ENCODE measurements around the gene PARP6. TPM values are rescaled to one million over a fixed set of nuclear protein-coding genes. Genes with fewer than 3 reads are reported as not detected.

PARP6 gene
- total and polyA plus RNA-seq, 4 donors: 4.3 to 15.3 (median 9.3) TPM

DNA sequence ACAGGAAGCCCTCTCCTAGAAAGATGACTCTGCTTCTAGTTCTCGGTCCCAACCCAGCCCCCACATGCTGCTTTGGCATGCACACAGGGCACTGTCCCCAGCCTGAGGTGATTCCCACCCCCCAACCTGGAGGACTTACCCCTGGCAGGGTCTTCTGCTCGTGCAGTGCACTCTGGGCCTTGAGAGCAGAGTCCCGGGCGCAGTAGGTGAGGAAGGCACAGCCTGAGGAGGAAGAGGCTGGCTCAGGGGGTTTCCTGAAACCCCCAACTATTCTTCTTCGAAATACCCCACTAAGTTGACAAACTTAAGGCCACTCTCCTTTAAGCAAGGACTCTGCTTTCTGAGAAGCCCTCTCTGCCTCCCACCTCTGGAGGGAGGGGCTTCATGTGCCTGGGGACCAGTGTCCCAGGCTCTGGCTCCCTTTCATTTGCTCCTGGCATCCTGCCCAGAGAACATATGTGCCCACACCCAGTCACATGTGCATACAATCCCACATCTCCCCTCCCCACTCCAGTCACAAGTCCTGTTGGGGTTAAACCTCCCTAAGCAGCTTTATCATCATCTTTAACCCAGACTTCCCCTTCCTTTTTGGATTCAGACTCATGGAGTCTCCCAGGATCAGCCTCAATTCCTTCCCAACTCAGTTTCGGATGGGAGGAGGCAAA is 43.5 kb upstream of the PARP6 start:
- WGBS: 73% methylated on average over 6 of the region's 6 CpGs
- H3K9me3 ChIP-seq (ENCODE audit: control insufficient read depth in 4 of 4, low read length in 3 of 4): no peaks in the 10 kb centered on the region
- no peaks in the 10 kb centered on the region for H3K27me3 ChIP-seq (ENCODE audit: control insufficient read depth in 4 of 4, insufficient read depth in 4 of 4, low read length in 3 of 4)
- DNase-seq (ENCODE audit: low spot score): no peak
- H3K36me3 ChIP-seq (ENCODE audit: control insufficient read depth in 4 of 4, insufficient read depth in 3 of 4, low read depth in 1 of 4, low read length in 3 of 4): no peaks in the 10 kb centered on the region
- H3K9ac ChIP-seq (ENCODE audit: low read depth in 1 of 2, low read length in 2 of 2): no peak overlapping the region
- H3K4me1 ChIP-seq (ENCODE audit: control insufficient read depth in 4 of 4, insufficient read depth in 4 of 4, low read length in 3 of 4): peaks cover 5 to 12% (median 9%) of the 10 kb centered on the region in 4 donors
- TF ChIP-seq RAD21 (IDR thresholded peaks at IDR 0.05): no peak
- no peak for TF ChIP-seq FOXA2 (IDR thresholded peaks at IDR 0.05)
- TF ChIP-seq, protein P1, sequence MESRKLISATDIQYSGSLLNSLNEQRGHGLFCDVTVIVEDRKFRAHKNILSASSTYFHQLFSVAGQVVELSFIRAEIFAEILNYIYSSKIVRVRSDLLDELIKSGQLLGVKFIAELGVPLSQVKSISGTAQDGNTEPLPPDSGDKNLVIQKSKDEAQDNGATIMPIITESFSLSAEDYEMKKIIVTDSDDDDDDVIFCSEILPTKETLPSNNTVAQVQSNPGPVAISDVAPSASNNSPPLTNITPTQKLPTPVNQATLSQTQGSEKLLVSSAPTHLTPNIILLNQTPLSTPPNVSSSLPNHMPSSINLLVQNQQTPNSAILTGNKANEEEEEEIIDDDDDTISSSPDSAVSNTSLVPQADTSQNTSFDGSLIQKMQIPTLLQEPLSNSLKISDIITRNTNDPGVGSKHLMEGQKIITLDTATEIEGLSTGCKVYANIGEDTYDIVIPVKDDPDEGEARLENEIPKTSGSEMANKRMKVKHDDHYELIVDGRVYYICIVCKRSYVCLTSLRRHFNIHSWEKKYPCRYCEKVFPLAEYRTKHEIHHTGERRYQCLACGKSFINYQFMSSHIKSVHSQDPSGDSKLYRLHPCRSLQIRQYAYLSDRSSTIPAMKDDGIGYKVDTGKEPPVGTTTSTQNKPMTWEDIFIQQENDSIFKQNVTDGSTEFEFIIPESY (IDR thresholded peaks at IDR 0.05): no peak
- TF ChIP-seq SP1 (IDR thresholded peaks at IDR 0.05): no peak
- TF ChIP-seq, protein P2, sequence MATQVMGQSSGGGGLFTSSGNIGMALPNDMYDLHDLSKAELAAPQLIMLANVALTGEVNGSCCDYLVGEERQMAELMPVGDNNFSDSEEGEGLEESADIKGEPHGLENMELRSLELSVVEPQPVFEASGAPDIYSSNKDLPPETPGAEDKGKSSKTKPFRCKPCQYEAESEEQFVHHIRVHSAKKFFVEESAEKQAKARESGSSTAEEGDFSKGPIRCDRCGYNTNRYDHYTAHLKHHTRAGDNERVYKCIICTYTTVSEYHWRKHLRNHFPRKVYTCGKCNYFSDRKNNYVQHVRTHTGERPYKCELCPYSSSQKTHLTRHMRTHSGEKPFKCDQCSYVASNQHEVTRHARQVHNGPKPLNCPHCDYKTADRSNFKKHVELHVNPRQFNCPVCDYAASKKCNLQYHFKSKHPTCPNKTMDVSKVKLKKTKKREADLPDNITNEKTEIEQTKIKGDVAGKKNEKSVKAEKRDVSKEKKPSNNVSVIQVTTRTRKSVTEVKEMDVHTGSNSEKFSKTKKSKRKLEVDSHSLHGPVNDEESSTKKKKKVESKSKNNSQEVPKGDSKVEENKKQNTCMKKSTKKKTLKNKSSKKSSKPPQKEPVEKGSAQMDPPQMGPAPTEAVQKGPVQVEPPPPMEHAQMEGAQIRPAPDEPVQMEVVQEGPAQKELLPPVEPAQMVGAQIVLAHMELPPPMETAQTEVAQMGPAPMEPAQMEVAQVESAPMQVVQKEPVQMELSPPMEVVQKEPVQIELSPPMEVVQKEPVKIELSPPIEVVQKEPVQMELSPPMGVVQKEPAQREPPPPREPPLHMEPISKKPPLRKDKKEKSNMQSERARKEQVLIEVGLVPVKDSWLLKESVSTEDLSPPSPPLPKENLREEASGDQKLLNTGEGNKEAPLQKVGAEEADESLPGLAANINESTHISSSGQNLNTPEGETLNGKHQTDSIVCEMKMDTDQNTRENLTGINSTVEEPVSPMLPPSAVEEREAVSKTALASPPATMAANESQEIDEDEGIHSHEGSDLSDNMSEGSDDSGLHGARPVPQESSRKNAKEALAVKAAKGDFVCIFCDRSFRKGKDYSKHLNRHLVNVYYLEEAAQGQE (IDR thresholded peaks at IDR 0.05): no peak
- no peak for TF ChIP-seq GABPA (IDR thresholded peaks at IDR 0.05 in 1 of 2, conservative IDR thresholded peaks at IDR 0.05 in 1 of 2)
- TF ChIP-seq NR2F2 (IDR thresholded peaks at IDR 0.05): no peak
- TF ChIP-seq, protein P3, sequence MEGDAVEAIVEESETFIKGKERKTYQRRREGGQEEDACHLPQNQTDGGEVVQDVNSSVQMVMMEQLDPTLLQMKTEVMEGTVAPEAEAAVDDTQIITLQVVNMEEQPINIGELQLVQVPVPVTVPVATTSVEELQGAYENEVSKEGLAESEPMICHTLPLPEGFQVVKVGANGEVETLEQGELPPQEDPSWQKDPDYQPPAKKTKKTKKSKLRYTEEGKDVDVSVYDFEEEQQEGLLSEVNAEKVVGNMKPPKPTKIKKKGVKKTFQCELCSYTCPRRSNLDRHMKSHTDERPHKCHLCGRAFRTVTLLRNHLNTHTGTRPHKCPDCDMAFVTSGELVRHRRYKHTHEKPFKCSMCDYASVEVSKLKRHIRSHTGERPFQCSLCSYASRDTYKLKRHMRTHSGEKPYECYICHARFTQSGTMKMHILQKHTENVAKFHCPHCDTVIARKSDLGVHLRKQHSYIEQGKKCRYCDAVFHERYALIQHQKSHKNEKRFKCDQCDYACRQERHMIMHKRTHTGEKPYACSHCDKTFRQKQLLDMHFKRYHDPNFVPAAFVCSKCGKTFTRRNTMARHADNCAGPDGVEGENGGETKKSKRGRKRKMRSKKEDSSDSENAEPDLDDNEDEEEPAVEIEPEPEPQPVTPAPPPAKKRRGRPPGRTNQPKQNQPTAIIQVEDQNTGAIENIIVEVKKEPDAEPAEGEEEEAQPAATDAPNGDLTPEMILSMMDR (IDR thresholded peaks at IDR 0.05; ENCODE audit: low read depth, low read length, missing input control): no peak
- TF ChIP-seq HNF4G (IDR thresholded peaks at IDR 0.05): no peak
- TF ChIP-seq TAF1 (conservative IDR thresholded peaks at IDR 0.05): no peak
- no peak for TF ChIP-seq FOXA1 (IDR thresholded peaks at IDR 0.05)
- no peak for TF ChIP-seq EGR1 (IDR thresholded peaks at IDR 0.05; ENCODE audit: low read depth in 2 of 2)
- no peak for TF ChIP-seq JUND (IDR thresholded peaks at IDR 0.05)
- no peak for TF ChIP-seq RXRA (IDR thresholded peaks at IDR 0.05)
- no peak for TF ChIP-seq HNF4A (conservative IDR thresholded peaks at IDR 0.05)
- no peak overlapping the region for H3K4me3 ChIP-seq (ENCODE audit: low read depth in 1 of 3, low read length in 3 of 3)
- no peak overlapping the region for H3K27ac ChIP-seq (ENCODE audit: low read depth in 1 of 2, low read length in 2 of 2)

DNA sequence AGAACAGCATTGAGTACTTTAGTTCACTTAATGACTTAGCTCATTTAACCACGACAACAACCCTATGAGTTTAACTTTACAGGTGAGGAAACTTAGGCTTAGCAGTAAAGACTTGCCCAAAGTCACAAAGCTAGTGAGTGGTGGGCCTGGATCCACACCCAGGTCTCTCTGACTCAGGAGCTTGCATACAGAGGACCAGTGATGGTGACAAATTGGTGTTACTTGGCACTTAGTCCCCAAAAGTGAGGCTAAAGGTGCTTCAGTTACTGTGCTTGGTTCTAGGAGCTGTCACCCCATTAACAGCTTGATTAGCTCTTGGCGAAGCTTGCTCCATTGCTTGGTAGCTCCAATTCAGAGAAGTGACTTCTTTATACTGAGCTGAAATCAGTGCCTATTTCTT is 41.5 kb upstream of the PARP6 start:
- no peak overlapping the region for H3K4me3 ChIP-seq (ENCODE audit: low read depth in 1 of 3, low read length in 3 of 3)
- WGBS: 94% methylated on average over 2 of the region's 2 CpGs
- no peak overlapping the region for H3K27ac ChIP-seq (ENCODE audit: low read depth in 1 of 2, low read length in 2 of 2)
- no peak overlapping the region for H3K9ac ChIP-seq (ENCODE audit: low read depth in 1 of 2, low read length in 2 of 2)
- DNase-seq (ENCODE audit: low spot score): no peak
- H3K27me3 ChIP-seq (ENCODE audit: control insufficient read depth in 4 of 4, insufficient read depth in 4 of 4, low read length in 3 of 4): no peaks in the 10 kb centered on the region
- H3K36me3 ChIP-seq (ENCODE audit: control insufficient read depth in 4 of 4, insufficient read depth in 3 of 4, low read depth in 1 of 4, low read length in 3 of 4): no peaks in the 10 kb centered on the region
- no peaks in the 10 kb centered on the region for H3K9me3 ChIP-seq (ENCODE audit: control insufficient read depth in 4 of 4, low read length in 3 of 4)
- H3K4me1 ChIP-seq (ENCODE audit: control insufficient read depth in 4 of 4, insufficient read depth in 4 of 4, low read length in 3 of 4): no peaks in the 10 kb centered on the region
- TF ChIP-seq, protein P1 (IDR thresholded peaks at IDR 0.05): no peak
- TF ChIP-seq, protein P2 (IDR thresholded peaks at IDR 0.05): no peak
- no peak for TF ChIP-seq TAF1 (conservative IDR thresholded peaks at IDR 0.05)
- TF ChIP-seq, protein P3 (IDR thresholded peaks at IDR 0.05; ENCODE audit: low read depth, low read length, missing input control): no peak
- TF ChIP-seq NR2F2 (IDR thresholded peaks at IDR 0.05): no peak
- TF ChIP-seq SP1 (IDR thresholded peaks at IDR 0.05): no peak
- no peak for TF ChIP-seq HNF4A (conservative IDR thresholded peaks at IDR 0.05)
- TF ChIP-seq HNF4G (IDR thresholded peaks at IDR 0.05): no peak
- TF ChIP-seq JUND (IDR thresholded peaks at IDR 0.05): no peak

Measured in liver (tissue), 9 donors.